H9 (cell line): ENCODE data around the gene TJAP1. TPM values are rescaled to one million over a fixed set of nuclear protein-coding genes. Genes with fewer than 3 reads are reported as not detected.

Experiments
- DNase-seq: peaks from one replicate; pipeline ENCODE4 v3.0.0-alpha.2; 2017
- H2AFZ ChIP-seq: one replicate; pipeline ENCODE4 v1.6.1; 2013; ENCODE audit warnings: mild to moderate bottlenecking, low read length, control low read depth, moderate library complexity
- H2AK5ac ChIP-seq: 2 replicates; pipeline ENCODE4 v1.6.1; 2013; ENCODE audit warnings: low read length, control low read depth, mixed read lengths; ENCODE audit not compliant: insufficient read length
- H2BK120ac ChIP-seq: one replicate; pipeline ENCODE4 v1.6.1; 2013; ENCODE audit warnings: low read depth, mild to moderate bottlenecking, low read length, control low read depth, inconsistent platforms; ENCODE audit not compliant: poor library complexity, severe bottlenecking
- H2BK12ac ChIP-seq: 2 replicates; pipeline ENCODE4 v1.6.1; 2013; ENCODE audit warnings: low read length, control low read depth, mixed read lengths, low read depth; ENCODE audit not compliant: insufficient read length
- H2BK15ac ChIP-seq: 2 replicates; pipeline ENCODE4 v1.6.1; 2013; ENCODE audit warnings: low read depth, low read length, control low read depth
- H2BK20ac ChIP-seq: one replicate; pipeline ENCODE4 v1.6.1; 2013; ENCODE audit warnings: low read depth, mild to moderate bottlenecking, low read length, control low read depth, inconsistent platforms; ENCODE audit not compliant: poor library complexity, severe bottlenecking
- H2BK5ac ChIP-seq: 2 replicates; pipeline ENCODE4 v1.6.1; 2013; ENCODE audit warnings: low read length, control low read depth, mixed read lengths; ENCODE audit not compliant: insufficient read length
- H3K14ac ChIP-seq: 2 replicates; pipeline ENCODE4 v1.6.1; 2013; ENCODE audit warnings: low read length, control low read depth; ENCODE audit not compliant: insufficient read depth
- H3K18ac ChIP-seq: 2 replicates; pipeline ENCODE4 v1.6.1; 2013; ENCODE audit warnings: low read depth, mild to moderate bottlenecking, mixed read lengths, low read length, control low read depth; ENCODE audit not compliant: insufficient read length
- H3K23ac ChIP-seq: 2 replicates; pipeline ENCODE4 v1.6.1; 2013; ENCODE audit warnings: low read length, control low read depth, mixed read lengths, low read depth; ENCODE audit not compliant: insufficient read length
- H3K23me2 ChIP-seq: 2 replicates; pipeline ENCODE4 v1.6.1; 2013; ENCODE audit warnings: low read depth, mild to moderate bottlenecking, mixed read lengths, low read length, control low read depth; ENCODE audit not compliant: insufficient read length, poor library complexity, severe bottlenecking
- H3K27ac ChIP-seq: 2 replicates; pipeline ENCODE4 v1.5.1; 2013; ENCODE audit warnings: low read length, control low read depth, mixed read lengths, low read depth; ENCODE audit not compliant: insufficient read length
- H3K27me3 ChIP-seq: 2 replicates; pipeline ENCODE4 v1.6.1; 2013; ENCODE audit warnings: low read length, control low read depth, inconsistent platforms; ENCODE audit not compliant: insufficient read depth
- H3K4ac ChIP-seq: 2 replicates; pipeline ENCODE4 v1.6.1; 2013; ENCODE audit warnings: low read depth, mild to moderate bottlenecking, control low read depth, inconsistent platforms, low read length, moderate library complexity
- H3K4me1 ChIP-seq: 2 replicates; pipeline ENCODE4 v1.6.1; 2013; ENCODE audit warnings: low read length, control low read depth, inconsistent platforms; ENCODE audit not compliant: insufficient read depth
- H3K4me2 ChIP-seq: 2 replicates; pipeline ENCODE4 v1.6.1; 2013; ENCODE audit warnings: low read length, control low read depth, mixed read lengths; ENCODE audit not compliant: insufficient read length, insufficient read depth
- H3K56ac ChIP-seq: 2 replicates; pipeline ENCODE4 v1.6.1; 2013; ENCODE audit warnings: low read depth, mild to moderate bottlenecking, mixed read lengths, low read length, control low read depth; ENCODE audit not compliant: insufficient read length
- H3K79me1 ChIP-seq: 2 replicates; pipeline ENCODE4 v1.6.1; 2013; ENCODE audit warnings: low read depth, mild to moderate bottlenecking, moderate library complexity, low read length, control low read depth, inconsistent platforms; ENCODE audit not compliant: insufficient read depth, poor library complexity, severe bottlenecking
- H3K79me2 ChIP-seq: 2 replicates; pipeline ENCODE4 v1.6.1; 2013; ENCODE audit warnings: low read length, control low read depth, inconsistent platforms; ENCODE audit not compliant: insufficient read depth
- H3K9ac ChIP-seq: 2 replicates; pipeline ENCODE4 v1.6.1; 2013; ENCODE audit warnings: low read length, control low read depth, mixed read lengths; ENCODE audit not compliant: insufficient read length; ENCODE audit errors: extremely low read depth
- H3K9me3 ChIP-seq: one replicate; pipeline ENCODE4 v1.6.1; 2013; ENCODE audit warnings: low read depth, low read length, inconsistent platforms; ENCODE audit not compliant: control insufficient read depth
- H3T11ph ChIP-seq: one replicate; pipeline ENCODE4 v1.6.1; 2013; ENCODE audit warnings: mild to moderate bottlenecking, low read length, control low read depth, inconsistent platforms
- H4K20me1 ChIP-seq: one replicate; pipeline ENCODE4 v1.6.1; 2013; ENCODE audit not compliant: control insufficient read depth, insufficient read length, insufficient read depth
- H4K5ac ChIP-seq: 2 replicates; pipeline ENCODE4 v1.6.1; 2013; ENCODE audit warnings: low read depth, mild to moderate bottlenecking, mixed read lengths, low read length, control low read depth; ENCODE audit not compliant: insufficient read length
- H4K8ac ChIP-seq: replicated peaks from 2 replicates; pipeline ENCODE4 v1.6.1; 2013; ENCODE audit warnings: low read length, control low read depth, mixed read lengths, low read depth; ENCODE audit not compliant: insufficient read length
- H4K91ac ChIP-seq: 2 replicates; pipeline ENCODE4 v1.6.1; 2013; ENCODE audit warnings: low read depth, mild to moderate bottlenecking, moderate library complexity, mixed read lengths, low read length, control low read depth; ENCODE audit not compliant: insufficient read length
- H3K27ac Mint-ChIP-seq, 3 experiments: 2 replicates in 2 of 3; 3 replicates in 1 of 3; pipeline ENCODE4 v1.8.0; 2020 to 2021; ENCODE audit warnings: mixed read lengths in 3 of 3, mild to moderate bottlenecking in 1 of 3, moderate library complexity in 1 of 3
- H3K27me3 Mint-ChIP-seq: 2 replicates; pipeline ENCODE4 v1.8.0; 2021; ENCODE audit warnings: low read depth, mild to moderate bottlenecking, moderate library complexity, mixed read lengths
- H3K36me3 Mint-ChIP-seq, 3 experiments: 2 replicates in 2 of 3; 3 replicates in 1 of 3; pipeline ENCODE4 v1.8.0; 2020 to 2021; ENCODE audit warnings: low read depth in 3 of 3, mixed read lengths in 3 of 3; ENCODE audit not compliant: insufficient read depth in 1 of 3
- H3K4me1 Mint-ChIP-seq, 2 experiments: 2 replicates each; pipeline ENCODE4 v1.8.0; 2020; ENCODE audit warnings: mixed read lengths in 2 of 2
- H3K4me3 Mint-ChIP-seq, 2 experiments: 2 replicates in 1 of 2; 3 replicates in 1 of 2; pipeline ENCODE4 v1.8.0; 2020 to 2021; ENCODE audit warnings: mild to moderate bottlenecking in 2 of 2, mixed read lengths in 2 of 2, moderate library complexity in 1 of 2
- H3K9me3 Mint-ChIP-seq, 2 experiments: 2 replicates in 1 of 2; 3 replicates in 1 of 2; pipeline ENCODE4 v1.8.0; 2020; ENCODE audit warnings: mild to moderate bottlenecking in 2 of 2, mixed read lengths in 2 of 2, moderate library complexity in 1 of 2
- CTCF ChIP-seq: fragments of 200-600 bp; sonication (generic); conservative IDR thresholded peaks from 3 replicates; pipeline ENCODE4 v1.8.0; 2021; ENCODE audit warnings: antibody characterized with exemption, mild to moderate bottlenecking
- WGBS: extraction: QIAGEN DNeasy Blood & Tissue Kit; methylation state at CpG from one replicate; pipeline ENCODE4 v1.1.7; 2013; ENCODE audit warnings: missing lambda C conversion rate, low lambda C conversion rate, mixed read lengths; ENCODE audit not compliant: insufficient read length; ENCODE audit errors: extremely low coverage; 5-methylcytosine and 5-hydroxymethylcytosine counted together
- total RNA-seq: library from RNA; stranded (reverse); gene quantifications from 2 replicates; pipeline ENCODE4 v1.2.1, GENCODE V29; 2021

The TJAP1 gene
- total RNA-seq, 1 experiment from 2014 or later, result 45.1 TPM

GRCh38 chr6:43433148-43433547, 44.2 kb upstream of the TJAP1 start:
- H3K79me1 ChIP-seq, result no peaks in the 10 kb centered on the region
- WGBS, result no CpG with 5 or more reads among the region's 8 CpGs
- Mint-ChIP-seq H3K9me3 (no peaks in the 10 kb centered on the region), H3K27me3 (peaks cover 3% of the 10 kb centered on the region; the same call in 1 of the 2 replicates), H3K4me3 (no peak overlapping the region), H3K27ac (no peak overlapping the region), H3K36me3 (peaks cover 0 to 16% (median 2%) of the 10 kb centered on the region in 3 experiments; a peak in 5 of 7 replicates), H3K4me1 (peaks cover 9% of the 10 kb centered on the region in 2 experiments)
- no peak overlapping the region for H3K4me2 ChIP-seq
- no peaks in the 10 kb centered on the region for H3K9me3 ChIP-seq
- H4K91ac ChIP-seq, result no peak overlapping the region
- H3K27me3 ChIP-seq, result no peaks in the 10 kb centered on the region
- H4K8ac ChIP-seq, result no peak overlapping the region
- no peak overlapping the region for H2BK120ac ChIP-seq
- H3K27ac ChIP-seq, result no peak overlapping the region
- no peaks in the 10 kb centered on the region for H3K79me2 ChIP-seq
- H3K56ac ChIP-seq, result no peak overlapping the region
- no peak overlapping the region for H2BK5ac ChIP-seq
- H3K23me2 ChIP-seq, result peaks cover 4% of the 10 kb centered on the region
- H3K4me1 ChIP-seq, result peaks cover 4% of the 10 kb centered on the region; the same call in 1 of the 2 replicates
- H3K14ac ChIP-seq, result no peak overlapping the region
- no peak overlapping the region for H3K18ac ChIP-seq
- H2AFZ ChIP-seq, result no peak overlapping the region
- H3K23ac ChIP-seq, result no peak overlapping the region
- H3K4ac ChIP-seq, result no peak overlapping the region
- TF ChIP-seq CTCF, result no peak
- no peak overlapping the region for H3K9ac ChIP-seq
- no peak overlapping the region for H3T11ph ChIP-seq
- H2BK12ac ChIP-seq, result no peak overlapping the region
- no peak overlapping the region for H2AK5ac ChIP-seq
- no peaks in the 10 kb centered on the region for H4K20me1 ChIP-seq
- no peak overlapping the region for H2BK20ac ChIP-seq
- H4K5ac ChIP-seq, result no peak overlapping the region
- no peak overlapping the region for H2BK15ac ChIP-seq
- no peak for DNase-seq
